K562 (cell line): ENCODE data around the gene LRP1-AS. TPM values are rescaled to one million over a fixed set of nuclear protein-coding genes. Genes with fewer than 3 reads are reported as not detected.

Experiments used
- ATF3 ChIP-seq, 2 experiments: fragments of 450-650 bp in 1 of 2; sonication (generic) in 1 of 2; formaldehyde crosslinking in 1 of 2; IDR thresholded peaks in 1 of 2; conservative IDR thresholded peaks in 1 of 2; 2 replicates each; pipeline versions ENCODE4 v1.6.1 to v1.8.1; 2016 to 2023; ENCODE audit warnings: mild to moderate bottlenecking in 2 of 2, moderate library complexity in 2 of 2, inconsistent platforms in 1 of 2, missing genetic modification reagents in 1 of 2
- BCOR ChIP-seq: fragments of 450-650 bp; IDR thresholded peaks from 2 replicates; pipeline ENCODE4 v1.6.1; 2016
- CBX3 ChIP-seq, 2 experiments: IDR thresholded peaks; 1 replicate in 1 of 2; 2 replicates in 1 of 2; pipeline ENCODE4 v1.6.1; 2012; ENCODE audit warnings: inconsistent platforms in 2 of 2, low read length in 2 of 2, borderline replicate concordance in 1 of 2, control low read depth in 1 of 2
- HDAC2 ChIP-seq: fragments of 450-650 bp; IDR thresholded peaks from 2 replicates; pipeline ENCODE4 v1.6.1; 2016; ENCODE audit warnings: mild to moderate bottlenecking
- KDM1A ChIP-seq, 2 experiments: fragments of 450-650 bp; IDR thresholded peaks; 2 replicates each; pipeline ENCODE4 v1.6.1; 2016; ENCODE audit warnings: mild to moderate bottlenecking in 2 of 2
- LCOR ChIP-seq: sonication (generic); formaldehyde crosslinking; IDR thresholded peaks from 2 replicates; pipeline ENCODE4 v1.8.0; 2022; ENCODE audit warnings: mild to moderate bottlenecking, missing genetic modification reagents
- MAFG ChIP-seq: fragments of 450-650 bp; conservative IDR thresholded peaks from 2 replicates; pipeline ENCODE4 v1.6.1; 2016; ENCODE audit warnings: missing genetic modification characterization, missing compliant biosample characterization
- RBFOX2 ChIP-seq: fragments of 200-400 bp; formaldehyde crosslinking; IDR thresholded peaks from 2 replicates; pipeline ENCODE4 v1.6.1; 2017; ENCODE audit warnings: low read depth, mild to moderate bottlenecking, low read length, moderate library complexity
- RBM14 ChIP-seq: fragments of 200-400 bp; formaldehyde crosslinking; IDR thresholded peaks from 2 replicates; pipeline ENCODE4 v1.6.1; 2018; ENCODE audit warnings: low read depth, mild to moderate bottlenecking, low read length, moderate library complexity, borderline replicate concordance; ENCODE audit not compliant: insufficient read depth
- RBM25 ChIP-seq: fragments of 200-400 bp; formaldehyde crosslinking; IDR thresholded peaks from 2 replicates; pipeline ENCODE4 v1.6.1; 2018; ENCODE audit warnings: low read length, low read depth, moderate library complexity; ENCODE audit not compliant: severe bottlenecking
- RCOR1 ChIP-seq, 2 experiments: IDR thresholded peaks; 2 replicates each; pipeline ENCODE4 v1.6.1; 2012; ENCODE audit warnings: low read depth in 2 of 2, low read length in 2 of 2, borderline replicate concordance in 1 of 2, improper control_type of control experiment in 1 of 2
- SMARCA5 ChIP-seq: fragments of 450-650 bp; IDR thresholded peaks from 2 replicates; pipeline ENCODE4 v1.6.1; 2016
- SMARCC2 ChIP-seq: fragments of 450-650 bp; IDR thresholded peaks from 2 replicates; pipeline ENCODE4 v1.6.1; 2017; ENCODE audit warnings: antibody characterized with exemption, moderate library complexity, mild to moderate bottlenecking, low read depth
- ZNF766 ChIP-seq: fragments of 200-800 bp; sonication (Bioruptor generic); conservative IDR thresholded peaks from 2 replicates; pipeline ENCODE4 v1.6.1; 2016; ENCODE audit warnings: missing genetic modification characterization, missing compliant biosample characterization
- polyA plus RNA-seq, 8 experiments: library from polyadenylated mRNA; depleted of rRNA in 4 of 8; stranded (reverse) in 5 of 8; unstranded in 3 of 8; fragments of >200 nt; fragmentation: Nextera tagmentation in 2 of 8; fragmentation: Illumina TruSeq in 1 of 8; extraction: Ambion mirVana in 2 of 8; extraction: Trizol in 1 of 8; gene quantifications; 2 replicates each; pipeline versions ENCODE4 v1.2.1 to v1.2.3, GENCODE V29; 2011 to 2014; ENCODE audit warnings: inconsistent platforms in 1 of 8, missing spikeins in 1 of 8
- total RNA-seq, 7 experiments: library from RNA; depleted of rRNA in 6 of 7; stranded (reverse); fragments of >200 nt in 6 of 7; fragmentation: Illumina TruSeq in 2 of 7; extraction: Trizol in 2 of 7; gene quantifications; 2 replicates each; pipeline versions ENCODE4 v1.2.1 to v1.2.3, GENCODE V29; 2011 to 2021; ENCODE audit warnings: low replicate concordance in 1 of 7
- TF ChIP-seq, protein P1 (sequence below): fragments of 450-650 bp; conservative IDR thresholded peaks from 2 replicates; pipeline ENCODE4 v1.6.1; 2016; ENCODE audit warnings: missing genetic modification characterization, low read depth, mild to moderate bottlenecking, missing compliant biosample characterization, moderate library complexity
- TF ChIP-seq, protein P2 (sequence below): sonication (generic); formaldehyde crosslinking; IDR thresholded peaks from 2 replicates; pipeline ENCODE4 v1.8.0; 2022; ENCODE audit warnings: missing genetic modification reagents, mild to moderate bottlenecking, moderate library complexity, borderline replicate concordance

The LRP1-AS gene
- total and polyA plus RNA-seq, 9 of the 15 experiments (the other 6 are each of a cell fraction or from before 2014, with no cell fraction given) = not detected

GRCh38 chr12:57096748-57097553 lies 50.5 kb downstream of the LRP1-AS start (continued):
- TF ChIP-seq ZNF766 (no peak), RBM14 (no peak), SMARCA5 (0 out of 2 replicates have a peak, but pooled peaks have one; percentile 48), BCOR (peak; percentile 93), LCOR (peak; percentile 17; the same call in 1 of the 2 replicates), KDM1A (IDR thresholded peaks at IDR 0.05) (peak; percentile 78 to 86), SMARCC2 (0 out of 2 replicates have a peak, but pooled peaks have one; percentile 40), CBX3 (IDR thresholded peaks at IDR 0.05; ENCODE audit: borderline replicate concordance in 1 of 2, low read length in 2 of 2) (peak in 1 of 2 experiments; percentile 60; a peak in 1 of 3 replicates), RBM25 (peak; percentile 97), ATF3 (IDR thresholded peaks at IDR 0.05) (no peak), ATF3 (CRISPR knock-in tag; conservative IDR thresholded peaks at IDR 0.05) (0 out of 2 replicates have a peak, but pooled peaks have one; percentile 22), MAFG (tag) (peak; percentile 44), HDAC2 (peak; percentile 64; the same call in 1 of the 2 replicates), RCOR1 (IDR thresholded peaks at IDR 0.05; ENCODE audit: borderline replicate concordance in 1 of 2, low read depth in 2 of 2, low read length in 2 of 2) (peak in 1 of 2 experiments; percentile 60; a peak in 1 of 4 replicates), RBFOX2 (peak; percentile 51; the same call in 1 of the 2 replicates)
- TF ChIP-seq, protein P1, sequence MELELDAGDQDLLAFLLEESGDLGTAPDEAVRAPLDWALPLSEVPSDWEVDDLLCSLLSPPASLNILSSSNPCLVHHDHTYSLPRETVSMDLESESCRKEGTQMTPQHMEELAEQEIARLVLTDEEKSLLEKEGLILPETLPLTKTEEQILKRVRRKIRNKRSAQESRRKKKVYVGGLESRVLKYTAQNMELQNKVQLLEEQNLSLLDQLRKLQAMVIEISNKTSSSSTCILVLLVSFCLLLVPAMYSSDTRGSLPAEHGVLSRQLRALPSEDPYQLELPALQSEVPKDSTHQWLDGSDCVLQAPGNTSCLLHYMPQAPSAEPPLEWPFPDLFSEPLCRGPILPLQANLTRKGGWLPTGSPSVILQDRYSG (tag) = no peak
- TF ChIP-seq, protein P2, sequence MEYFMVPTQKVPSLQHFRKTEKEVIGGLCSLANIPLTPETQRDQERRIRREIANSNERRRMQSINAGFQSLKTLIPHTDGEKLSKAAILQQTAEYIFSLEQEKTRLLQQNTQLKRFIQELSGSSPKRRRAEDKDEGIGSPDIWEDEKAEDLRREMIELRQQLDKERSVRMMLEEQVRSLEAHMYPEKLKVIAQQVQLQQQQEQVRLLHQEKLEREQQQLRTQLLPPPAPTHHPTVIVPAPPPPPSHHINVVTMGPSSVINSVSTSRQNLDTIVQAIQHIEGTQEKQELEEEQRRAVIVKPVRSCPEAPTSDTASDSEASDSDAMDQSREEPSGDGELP (CRISPR knock-in tag) = no peak
